Inflammatory macrophage (primary cell): ENCODE results near the gene PRKN.
A peak's percentile ranks its signal among the peaks of the same experiment; 100 is the strongest.

Experiments used
- DNase-seq, 2 donors: peaks; one replicate each; pipeline ENCODE4 v3.0.0-alpha.2; 2020 to 2022
- total RNA-seq, 18 experiments: gene quantifications; one replicate each; lab custom pipeline; 2026; ENCODE audit warnings: mixed read lengths in 6 of 18, inconsistent platforms in 2 of 18; lab: John Stamatoyannopoulos, UW

Gene PRKN
- total RNA-seq = 0.23 to 1.1 (median 0.66) reads per million in 18 experiments

DNA sequence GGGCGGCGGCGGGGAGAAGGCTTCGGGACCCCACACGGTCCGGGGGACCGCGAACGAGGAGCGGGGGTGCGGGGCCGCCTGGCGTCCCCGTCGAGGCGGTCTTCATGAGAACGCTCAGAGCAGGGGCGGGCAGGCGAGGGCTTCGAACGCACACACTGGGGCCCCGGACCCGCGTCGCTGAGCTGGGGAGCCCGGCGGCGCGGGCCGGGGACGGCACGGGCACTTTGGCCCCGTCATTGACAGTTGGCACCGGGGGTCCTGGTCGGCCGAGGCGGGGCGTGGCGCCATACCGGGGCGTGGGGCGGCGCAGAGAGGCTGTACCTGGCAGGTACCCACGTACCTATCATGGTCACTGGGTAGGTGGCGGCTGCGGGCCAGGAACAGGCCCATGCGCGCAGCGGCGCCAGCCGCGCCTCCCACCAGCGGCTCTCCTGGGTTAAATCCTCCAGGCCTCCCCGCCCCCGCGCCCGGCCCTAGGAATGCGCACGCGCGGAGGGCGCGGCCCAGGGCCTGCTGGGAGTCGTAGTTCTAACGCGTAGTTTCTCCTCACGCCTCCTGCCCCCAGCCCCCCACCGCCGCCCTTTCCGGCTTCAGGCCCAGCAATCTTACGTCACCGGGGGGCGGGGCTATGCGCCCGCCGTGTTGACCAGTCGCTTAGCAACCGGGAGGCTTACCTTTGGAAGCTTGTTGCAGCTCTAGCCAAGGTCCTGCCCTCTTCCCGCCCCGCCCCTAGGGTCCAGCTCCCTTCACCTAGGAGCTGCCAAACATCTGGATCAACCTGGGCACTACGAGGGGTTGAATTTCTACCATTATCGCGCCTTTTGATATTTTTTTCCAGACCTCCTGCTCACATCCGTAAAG, at the start of gene PRKN, which contains the start of gene PACRG:
TSS of gene PRKN (minus strand) at position 445 of the 861 bp plus-strand sequence.
TSS of gene PACRG (plus strand) at position 653 of the 861 bp plus-strand sequence.
- DNase-seq = peak; percentile 97 to 98

DNA sequence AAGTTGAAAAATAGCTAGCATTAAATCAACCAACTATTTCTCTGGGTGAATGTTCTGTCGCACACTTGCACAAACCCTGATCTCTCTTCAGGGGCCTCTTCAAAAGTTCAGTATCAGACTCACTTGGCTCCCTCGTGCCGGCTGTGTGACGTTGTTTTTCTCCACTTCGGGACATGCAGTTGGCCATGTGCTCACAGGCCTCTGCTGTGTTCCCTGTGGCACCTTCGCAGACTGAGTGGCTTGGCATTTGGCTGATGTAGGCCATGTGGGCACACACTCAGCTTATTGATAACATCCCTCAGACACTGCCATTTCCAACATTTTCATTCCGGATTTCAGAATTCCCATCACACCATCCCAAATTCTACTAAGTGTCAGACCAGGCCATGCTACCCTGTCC, 49.5 kb upstream of the PRKN start:
- no peak for DNase-seq

DNA sequence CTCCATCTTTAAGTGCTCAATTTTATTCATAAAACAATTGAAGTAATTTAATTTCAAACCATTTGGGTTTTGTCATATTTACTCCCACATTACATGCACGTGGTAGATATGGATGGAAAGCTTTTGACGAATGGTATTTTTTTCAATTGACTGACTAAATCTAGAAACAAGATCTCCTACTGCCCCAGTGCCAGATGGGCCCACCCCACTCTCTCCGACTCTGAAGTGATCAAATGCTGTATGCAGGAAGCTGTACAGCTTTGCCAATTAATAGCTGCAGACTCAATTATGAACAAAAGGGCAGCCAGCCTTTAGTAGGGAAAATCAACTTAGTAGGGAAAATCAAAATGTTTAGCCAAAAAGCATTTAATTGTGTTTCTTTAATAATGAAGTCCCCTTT, 46.4 kb upstream of the PRKN start:
- no peak for DNase-seq

DNA sequence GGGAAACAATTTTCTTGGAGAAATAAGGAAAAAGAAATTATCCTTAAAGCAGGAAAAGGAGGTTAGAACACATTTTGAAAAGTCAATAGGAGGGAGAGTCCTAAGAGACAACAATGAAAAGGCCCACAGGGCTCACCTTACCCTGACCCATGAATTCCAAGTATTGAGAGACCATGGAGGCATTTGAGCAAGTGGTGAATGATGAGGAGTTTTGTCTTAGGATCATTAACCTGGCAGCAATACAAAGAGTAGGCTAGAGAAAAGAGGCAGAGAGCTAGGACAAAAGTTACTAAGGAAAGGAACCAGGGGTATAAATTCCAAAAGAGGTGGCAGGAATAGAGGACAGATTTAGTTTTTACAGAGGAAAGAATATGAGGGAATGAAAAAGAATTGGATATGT, 44.9 kb upstream of the PRKN start:
- DNase-seq = no peak

DNA sequence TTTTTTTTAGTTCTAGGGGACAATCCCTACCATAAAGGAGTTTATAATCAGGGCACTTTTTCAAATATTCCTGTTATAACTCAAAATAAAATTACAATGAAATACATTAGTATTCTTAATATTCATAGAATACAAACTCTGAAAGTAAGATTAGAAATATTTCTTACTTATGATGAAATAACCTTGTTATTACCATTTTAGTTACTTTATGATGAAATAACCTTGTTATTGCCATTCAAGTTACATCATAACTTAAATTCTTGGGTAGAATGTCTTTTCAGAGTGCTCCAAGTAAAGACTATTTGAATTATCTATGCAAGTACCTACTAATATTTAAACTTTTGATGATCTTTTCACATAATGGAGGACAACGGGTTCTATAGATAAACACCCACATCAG, 43.4 kb upstream of the PRKN start:
- DNase-seq = no peak

DNA sequence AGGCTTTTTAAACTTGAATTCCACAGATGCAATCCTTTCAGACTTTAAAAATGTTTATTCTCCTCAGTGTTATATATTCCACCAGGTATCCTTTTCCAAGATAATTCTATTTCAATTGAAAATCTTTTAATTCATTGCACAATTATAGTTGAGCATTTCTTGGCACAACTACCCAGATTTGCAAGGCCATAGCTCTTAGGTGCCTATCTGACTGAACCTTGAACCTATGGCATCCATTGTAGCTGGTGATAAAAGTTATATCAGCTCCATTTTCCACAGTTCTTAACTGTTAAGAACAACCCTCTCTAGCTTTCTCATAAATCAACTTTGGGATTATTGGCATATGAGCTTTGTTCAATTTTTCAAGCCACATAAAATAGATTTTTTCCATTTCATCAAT, 42.6 kb upstream of the PRKN start:
- no peak for DNase-seq

DNA sequence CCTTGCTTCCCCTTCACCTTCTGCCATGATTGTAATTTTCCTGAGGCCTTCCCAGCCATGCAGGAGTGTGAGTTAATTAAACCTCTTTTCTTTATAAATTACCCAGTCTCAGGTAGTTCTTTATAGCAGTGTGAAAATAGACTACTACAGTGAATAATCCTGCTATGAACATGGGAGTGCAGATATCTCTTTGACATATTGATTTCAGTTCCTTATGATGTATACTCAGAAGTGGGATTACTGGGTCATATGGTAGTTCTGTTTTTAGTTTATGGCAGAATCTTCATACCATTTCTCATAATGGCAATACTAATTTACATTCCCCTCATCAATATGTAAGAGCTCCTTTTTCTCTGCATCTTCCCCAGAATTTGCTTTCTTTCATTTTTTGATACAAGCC, 26.2 kb upstream of the PRKN start:
- DNase-seq = no peak

DNA sequence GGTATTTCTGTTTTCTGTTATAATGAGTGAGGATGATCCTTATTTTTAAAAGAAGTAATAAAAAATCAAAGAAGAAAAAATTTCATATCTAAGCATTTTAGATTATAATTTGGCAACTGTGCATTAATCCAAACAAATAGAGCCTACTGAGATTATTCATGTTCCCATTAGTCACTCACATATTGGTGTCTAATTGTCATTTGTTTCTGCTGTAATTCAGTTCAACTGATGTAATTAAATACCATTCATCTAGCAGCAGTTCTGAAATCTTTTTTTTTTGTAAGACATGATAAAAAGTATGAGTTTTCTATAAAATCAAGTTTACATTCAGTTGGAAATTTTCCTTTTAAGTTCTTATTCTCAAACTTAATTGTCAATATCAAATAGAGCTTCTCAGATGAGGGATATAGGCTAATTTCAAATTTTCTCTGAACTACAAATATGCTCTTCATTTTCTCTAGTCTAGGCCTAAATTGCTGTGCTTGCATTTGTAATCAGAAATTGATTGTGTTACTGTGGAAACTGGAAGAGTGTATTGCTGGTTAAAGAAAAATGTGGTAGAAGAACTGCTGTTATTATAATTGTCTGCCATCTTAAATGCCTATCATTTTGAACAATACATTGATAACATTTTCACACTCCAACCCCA, 23.8 kb upstream of the PRKN start:
- no peak for DNase-seq

DNA sequence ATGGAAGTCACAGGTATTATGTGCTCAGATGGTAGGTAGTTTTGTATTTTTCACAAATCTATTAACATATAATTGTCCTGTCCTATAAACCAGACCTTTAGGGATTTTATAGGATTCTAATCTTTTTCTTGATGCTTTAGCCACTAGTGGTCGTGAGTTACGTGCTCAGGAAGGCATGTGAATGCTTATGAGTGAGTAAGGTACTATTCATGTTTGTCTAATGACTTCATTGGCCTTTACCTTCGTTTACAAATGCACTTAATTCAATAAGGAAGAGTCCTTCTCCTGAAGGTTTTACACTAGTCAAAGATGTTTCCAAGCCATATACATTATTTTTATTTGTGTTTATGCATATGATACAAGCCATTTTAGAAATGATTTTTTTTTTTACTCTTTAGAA, 23.2 kb upstream of the PRKN start:
- no peak for DNase-seq

DNA sequence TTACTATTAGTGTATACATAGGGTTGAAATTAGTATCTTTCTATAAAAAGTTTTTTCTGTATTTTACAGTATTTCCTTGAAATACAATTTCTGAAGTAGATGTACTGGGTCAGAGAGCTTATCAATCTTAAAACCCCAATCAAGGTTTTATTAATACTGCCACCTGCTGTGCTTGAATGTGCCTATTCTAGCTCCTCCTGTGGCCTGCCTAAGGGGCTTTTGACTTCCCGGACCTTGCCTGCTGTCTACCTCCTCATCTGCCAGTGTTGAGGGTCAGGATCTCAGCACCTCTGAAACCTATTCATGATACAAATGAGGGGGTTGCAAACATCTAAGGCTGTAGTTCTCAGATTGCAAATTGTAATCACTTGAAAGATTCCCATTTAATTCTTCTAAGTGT, 9.4 kb upstream of the PRKN start:
- no peak for DNase-seq

DNA sequence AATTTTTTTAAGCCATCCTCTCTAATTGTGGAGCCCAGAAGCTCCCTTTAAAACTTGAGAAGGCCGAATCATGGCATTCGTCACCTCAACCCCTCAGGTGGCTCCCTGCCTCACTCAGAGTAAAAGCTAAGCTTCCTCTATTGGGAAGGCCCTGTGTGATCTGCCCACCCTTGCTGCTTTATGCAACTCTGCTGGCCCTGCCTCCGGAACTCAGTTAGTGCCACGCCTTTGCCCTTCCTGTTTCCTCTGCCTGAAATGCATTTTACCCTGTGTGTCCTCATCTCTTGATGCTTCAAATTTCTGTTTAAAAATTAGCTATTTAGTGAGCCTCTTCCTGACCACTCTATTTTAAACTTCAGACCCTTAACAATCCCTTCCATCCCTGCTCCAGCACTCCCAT, 5.9 kb upstream of the PRKN start:
- DNase-seq = peak; percentile 34 to 58

DNA sequence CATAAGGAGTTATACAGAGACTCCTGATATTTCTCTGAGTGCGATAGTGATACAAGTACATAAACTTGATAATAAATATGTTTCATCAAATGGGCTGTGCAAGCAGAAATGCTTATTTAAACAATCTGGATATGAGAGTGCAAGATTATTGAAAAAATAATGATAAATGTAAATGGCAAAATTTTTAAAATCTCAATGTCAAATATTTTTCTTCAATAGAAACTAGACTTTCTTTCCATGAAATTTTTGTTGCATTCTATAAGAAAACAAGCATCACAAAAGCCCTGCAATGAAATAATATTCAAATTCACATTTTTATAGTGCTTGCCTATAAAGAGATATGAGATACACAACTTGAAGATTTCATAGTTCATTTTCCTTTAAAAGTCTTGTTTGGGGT, 2.9 kb upstream of the PRKN start:
- DNase-seq = no peak

DNA sequence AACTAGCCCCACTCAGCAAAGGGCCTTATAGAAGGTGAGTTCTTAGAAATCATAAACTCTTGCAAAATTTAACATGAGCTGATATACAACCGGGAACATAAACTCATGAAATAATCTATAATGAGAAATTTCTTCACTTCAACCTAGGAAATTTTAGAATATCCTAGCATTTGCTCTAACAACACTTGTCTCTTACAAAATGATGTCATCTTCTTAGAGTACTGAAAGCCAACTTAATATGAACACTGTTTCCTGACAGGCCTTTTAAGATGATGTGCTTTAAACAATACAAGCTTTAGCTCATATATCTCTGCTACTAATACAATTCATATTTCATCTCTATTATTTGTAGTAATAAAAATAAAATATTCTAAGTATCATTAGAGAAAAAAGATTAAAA, 1.1 kb upstream of the PRKN start:
- DNase-seq = no peak

DNA sequence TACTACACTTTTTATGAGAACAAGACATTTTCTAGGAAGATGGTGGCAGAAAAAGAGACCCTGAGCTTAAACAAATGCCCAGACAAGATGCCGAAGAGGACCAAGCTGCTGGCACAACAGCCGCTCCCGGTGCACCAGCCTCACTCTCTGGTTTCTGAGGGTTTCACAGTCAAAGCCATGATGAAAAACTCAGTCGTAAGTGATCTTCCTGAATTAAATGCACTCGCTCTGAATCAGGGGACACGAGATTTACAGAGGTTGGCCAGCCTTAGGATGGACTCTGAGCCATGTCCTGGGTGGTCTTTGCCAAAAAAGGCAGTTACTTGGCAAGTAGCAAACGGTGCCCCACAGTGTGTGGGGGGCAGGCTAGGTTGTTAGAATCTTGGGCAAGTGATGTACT, 631 bp upstream of the PRKN start:
- no peak for DNase-seq

DNA sequence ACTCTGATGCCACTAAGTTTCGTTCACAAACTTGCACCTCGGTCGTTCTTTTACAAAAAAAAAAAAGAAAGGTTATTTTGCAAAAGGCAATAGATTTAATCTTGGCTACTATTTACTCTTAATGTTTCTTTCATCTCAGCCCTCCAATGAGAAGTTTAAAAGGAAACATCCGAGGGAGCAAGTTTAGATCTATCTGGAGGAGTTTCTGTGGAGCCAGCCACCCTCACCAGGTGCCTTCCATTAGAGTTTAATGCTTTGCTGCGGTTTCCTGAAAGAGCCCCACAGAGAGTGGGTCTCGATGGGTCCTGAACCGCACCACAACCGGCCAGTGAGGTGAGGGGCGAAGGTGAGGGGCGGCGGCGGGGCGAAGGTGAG, 632 bp downstream of the PRKN start:
- no peak for DNase-seq

DNA sequence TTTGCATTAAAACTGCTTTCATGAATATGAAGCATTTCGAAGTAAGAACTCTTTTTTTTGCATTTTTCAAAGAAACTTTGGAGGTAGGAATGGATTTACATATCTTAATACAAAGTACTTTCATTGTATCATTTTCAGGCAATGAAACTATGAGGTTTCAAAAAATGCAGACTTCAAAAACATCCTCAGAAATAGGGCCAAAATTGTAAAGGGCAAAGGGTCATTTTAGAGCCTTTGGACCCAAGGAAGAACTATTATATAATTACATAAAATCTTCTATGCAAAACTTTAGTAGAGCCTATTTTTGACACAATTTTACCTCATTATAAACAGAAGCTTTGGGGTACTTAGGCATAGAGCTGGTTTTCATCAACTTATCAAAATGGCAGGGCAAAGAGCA, 4.9 kb downstream of the PRKN start:
- DNase-seq = no peak

DNA sequence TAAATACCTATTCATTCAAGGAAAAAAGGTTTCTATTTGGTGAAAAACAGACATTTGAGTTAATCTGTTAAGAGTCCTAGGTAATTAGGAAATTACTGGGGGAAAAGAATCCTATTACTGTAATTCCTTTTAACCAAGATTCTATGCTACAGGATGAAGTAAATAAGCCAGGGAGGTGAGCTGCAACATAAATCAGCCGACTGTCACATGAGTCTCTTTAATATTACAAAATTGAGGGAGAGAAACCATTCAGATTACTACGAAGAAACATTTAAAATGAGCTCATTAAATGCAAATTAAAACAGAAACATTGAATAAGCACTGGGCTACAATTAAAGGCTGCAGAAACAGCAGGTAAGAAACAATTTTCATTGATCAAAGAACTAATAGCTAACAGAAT, 5.3 kb downstream of the PRKN start:
- DNase-seq = no peak

DNA sequence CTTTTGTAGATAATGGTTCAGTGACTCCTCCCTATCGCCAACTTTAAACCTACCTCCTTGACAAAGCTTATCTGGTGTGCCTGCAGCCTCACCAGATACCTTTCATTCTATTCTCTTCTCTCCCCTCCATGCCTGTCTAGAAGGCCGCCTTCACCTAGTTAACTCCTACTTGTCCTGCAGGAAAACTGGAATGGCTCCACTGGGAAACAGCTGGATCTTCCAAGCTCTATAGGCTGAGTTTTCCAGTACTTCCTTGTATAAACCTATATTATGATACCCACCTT, 6.2 kb downstream of the PRKN start:
- no peak for DNase-seq

DNA sequence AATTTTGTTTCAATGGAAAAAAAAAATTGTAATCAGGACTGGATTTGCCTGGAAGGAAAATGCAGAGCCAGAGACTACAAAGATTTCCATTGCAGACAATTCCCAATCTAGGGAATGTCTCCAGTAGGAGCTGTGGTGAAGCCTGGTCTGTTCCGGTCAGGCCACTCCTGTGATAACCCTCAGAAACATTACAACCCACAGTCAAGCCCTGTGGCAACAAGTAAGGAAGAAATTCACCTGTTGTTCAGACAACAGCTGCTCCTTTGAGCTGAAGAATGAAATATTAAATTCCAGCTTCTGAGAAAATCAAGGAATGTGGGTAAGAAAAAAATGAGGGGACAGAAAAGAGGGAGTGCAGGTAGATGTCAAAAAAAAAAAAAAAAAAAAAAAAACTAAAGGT, 8.0 kb downstream of the PRKN start:
- DNase-seq = no peak

DNA sequence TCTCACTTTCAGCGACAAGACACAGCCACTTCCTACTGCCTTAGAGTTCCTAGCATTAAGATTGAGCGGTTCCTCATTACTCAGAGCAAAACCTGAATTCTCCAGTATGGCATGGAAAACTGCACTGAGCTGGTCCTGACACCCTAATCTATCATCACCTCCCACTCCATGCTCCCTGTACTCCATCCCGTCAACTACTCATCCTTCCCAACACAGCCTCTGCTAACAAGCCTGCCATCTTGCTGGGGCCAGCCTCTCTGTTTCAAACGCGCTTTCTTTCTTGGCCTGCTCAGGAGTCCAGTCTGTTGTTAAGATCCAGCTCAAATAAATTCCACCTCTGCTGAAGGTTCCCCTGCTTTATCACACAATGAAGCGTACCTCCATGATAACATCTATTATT, 12.0 kb downstream of the PRKN start:
- no peak for DNase-seq

DNA sequence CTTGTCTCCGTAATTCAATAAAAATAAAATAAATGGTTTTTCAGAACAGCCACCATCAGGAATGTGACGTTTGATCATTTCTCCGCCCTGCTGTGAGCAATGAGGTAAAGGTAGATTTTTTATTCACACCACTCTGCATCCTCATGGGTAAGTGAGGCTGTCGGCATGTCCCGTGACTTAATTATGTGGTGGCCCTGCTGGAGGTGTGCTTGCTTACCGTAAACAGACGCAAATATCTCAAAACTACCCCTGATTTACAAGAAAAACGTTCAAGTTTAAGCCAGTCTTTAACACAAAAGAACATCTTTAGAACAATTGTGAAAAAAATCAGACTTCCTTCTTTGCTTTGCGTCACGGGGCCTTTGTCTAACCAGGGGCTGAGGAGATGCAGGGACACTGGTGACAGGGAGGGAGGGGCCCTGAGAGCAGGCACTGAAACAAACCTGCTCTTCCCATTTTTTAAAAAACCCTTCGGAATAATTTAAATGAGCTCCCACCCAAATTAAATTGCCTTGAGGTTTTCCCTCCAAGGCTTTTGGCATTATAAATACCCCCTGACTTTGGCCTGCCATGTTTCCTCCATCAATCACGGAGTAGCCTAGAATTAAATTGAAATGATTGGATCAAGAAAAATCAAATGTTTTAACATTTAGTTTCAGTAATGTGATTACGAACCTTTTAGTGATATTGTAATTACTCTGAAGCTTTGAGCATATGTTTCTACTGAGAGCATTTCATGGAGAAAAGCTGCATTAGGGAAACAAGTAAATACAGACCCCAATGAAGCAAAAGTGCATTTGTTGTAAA, 13.4 kb downstream of the PRKN start:
- DNase-seq = no peak

DNA sequence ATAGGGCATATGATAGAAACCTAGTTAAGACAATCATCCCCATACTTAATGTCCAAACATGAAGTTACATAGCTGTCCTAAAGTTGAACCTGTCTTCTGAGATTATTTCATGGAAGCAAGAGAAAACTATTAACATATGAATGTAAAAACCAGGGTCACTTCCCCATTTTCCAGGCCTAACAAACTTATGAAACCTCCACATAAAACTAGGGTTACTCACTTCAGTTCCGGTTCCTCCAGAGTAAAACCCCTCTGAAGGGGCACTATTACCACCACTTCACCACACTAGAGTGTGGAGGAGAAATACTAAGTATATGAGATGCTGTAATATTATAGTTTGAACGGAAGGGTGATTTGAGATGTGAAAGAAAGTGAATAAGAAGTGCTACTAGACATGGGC, 14.9 kb downstream of the PRKN start:
- DNase-seq = peak; percentile 26 to 58

DNA sequence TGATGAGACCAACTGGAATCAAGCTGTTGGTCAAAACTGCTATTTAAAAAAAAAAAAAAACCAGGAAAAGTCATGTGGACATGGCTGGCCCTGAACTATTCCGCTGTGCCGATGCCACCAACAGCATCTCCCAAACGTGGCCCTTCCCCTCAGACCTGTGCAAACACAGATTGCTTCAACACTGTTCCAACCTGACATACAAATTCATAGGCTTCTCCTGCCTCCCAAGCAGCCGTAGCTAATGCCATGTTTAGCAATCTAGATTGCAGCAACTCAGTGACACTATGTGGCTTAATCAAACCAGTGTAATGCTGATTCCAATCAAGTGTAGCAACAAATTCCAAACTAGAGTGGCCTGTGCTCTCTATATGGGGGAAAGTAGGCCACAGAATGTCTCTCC, 16.2 kb downstream of the PRKN start:
- no peak for DNase-seq

DNA sequence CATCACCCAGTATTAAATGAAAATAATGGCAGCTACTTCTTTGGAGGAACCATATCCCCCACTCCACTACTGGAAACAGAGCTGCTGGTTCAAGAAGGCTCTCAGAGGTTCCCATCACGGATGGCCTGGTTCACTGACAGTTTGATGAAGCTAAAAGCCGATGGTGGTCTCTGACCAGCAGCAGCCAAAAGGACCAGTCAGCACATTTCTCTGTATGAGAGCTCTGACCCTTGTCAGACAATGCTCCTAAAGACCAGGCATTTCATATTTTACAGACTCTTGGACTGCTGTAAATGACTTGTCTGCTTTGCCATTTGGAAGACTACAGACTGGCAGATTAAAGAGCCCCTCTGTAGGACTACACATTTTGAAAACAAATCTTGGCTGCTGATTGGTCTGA, 16.6 kb downstream of the PRKN start:
- no peak for DNase-seq
